ENCODE results near the gene ELAVL2.

The ELAVL2 gene

DNA sequence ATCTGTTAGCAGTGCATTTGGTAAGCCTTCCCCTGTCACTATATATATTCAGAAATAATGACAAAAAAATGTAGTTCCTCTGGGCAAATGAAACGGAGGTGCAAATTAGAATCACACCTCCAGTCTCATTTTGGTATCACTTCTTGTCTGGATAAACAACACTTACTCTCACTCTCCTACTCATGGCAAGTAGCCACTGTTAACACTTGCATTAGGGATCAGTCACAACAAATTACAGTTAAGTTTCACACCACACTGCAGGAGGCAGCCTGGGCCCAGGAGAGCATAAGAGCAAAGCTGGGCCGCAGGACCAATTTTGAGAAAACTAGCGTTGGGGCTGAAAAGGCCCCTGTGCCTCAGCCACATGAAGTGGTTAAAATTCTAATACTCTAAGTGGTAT lies 161.0 kb downstream of the ELAVL2 start:
- no peak overlapping the region for H4K8ac ChIP-seq (ENCODE audit: low read depth, low read length)
- no peak overlapping the region for H2BK120ac ChIP-seq (ENCODE audit: insufficient read depth, low read length, poor library complexity)
- no peaks in the 10 kb centered on the region for H3K79me2 ChIP-seq (ENCODE audit: control insufficient read depth, insufficient read depth, low read length, poor library complexity)
- H3K9ac ChIP-seq (ENCODE audit: low read length): no peak overlapping the region
- H3K79me1 ChIP-seq (ENCODE audit: low read length): no peaks in the 10 kb centered on the region
- no peak overlapping the region for H3K23ac ChIP-seq (ENCODE audit: low read length)
- DNase-seq: no peak
- H2BK5ac ChIP-seq (ENCODE audit: low read depth, low read length, poor library complexity): no peak overlapping the region
- H3K4me1 ChIP-seq (ENCODE audit: control insufficient read depth in 1 of 2, insufficient read depth in 2 of 2, low read length in 2 of 2): no peaks in the 10 kb centered on the region
- WGBS (ENCODE audit: extremely low coverage, insufficient coverage, insufficient read length): no CpG with 5 or more reads among the region's 3 CpGs
- no peak overlapping the region for H2AFZ ChIP-seq (ENCODE audit: insufficient read depth, low read length, poor library complexity)
- H3K27ac ChIP-seq (ENCODE audit: low read depth, low read length): no peak overlapping the region
- no peaks in the 10 kb centered on the region for H3K9me3 ChIP-seq (ENCODE audit: insufficient read depth, low read depth, low read length)
- no peak overlapping the region for H3K4ac ChIP-seq (ENCODE audit: low read depth, low read length)
- no peak overlapping the region for H4K91ac ChIP-seq (ENCODE audit: low read depth, low read length)
- no peak overlapping the region for H3K4me2 ChIP-seq (ENCODE audit: low read length)
- no peak overlapping the region for H2BK12ac ChIP-seq (ENCODE audit: low read length)
- no peak overlapping the region for H3K4me3 ChIP-seq (ENCODE audit: low read depth, low read length)
- no peak overlapping the region for H3K14ac ChIP-seq (ENCODE audit: low read length)
- no peak overlapping the region for H4K12ac ChIP-seq (ENCODE audit: low read depth, low read length)
- peaks cover 0 to 12% of the 10 kb centered on the region in 2 experiments for H3K36me3 ChIP-seq (ENCODE audit: control insufficient read depth in 1 of 2, insufficient read depth in 2 of 2, low read length in 2 of 2)
- H3K18ac ChIP-seq (ENCODE audit: low read length): no peak overlapping the region
- H2AK5ac ChIP-seq (ENCODE audit: low read length): no peak overlapping the region
- H3K27me3 ChIP-seq (ENCODE audit: insufficient read depth, low read length): no peaks in the 10 kb centered on the region

GRCh38 chr9:23663946-23664345 lies 162.1 kb downstream of the ELAVL2 start:
- no peaks in the 10 kb centered on the region for H3K4me1 ChIP-seq (ENCODE audit: control insufficient read depth in 1 of 2, insufficient read depth in 2 of 2, low read length in 2 of 2)
- no peak overlapping the region for H3K4me3 ChIP-seq (ENCODE audit: low read depth, low read length)
- DNase-seq: no peak
- no peak overlapping the region for H3K4ac ChIP-seq (ENCODE audit: low read depth, low read length)
- H3K23ac ChIP-seq (ENCODE audit: low read length): no peak overlapping the region
- no peak overlapping the region for H3K9ac ChIP-seq (ENCODE audit: low read length)
- no peak overlapping the region for H3K4me2 ChIP-seq (ENCODE audit: low read length)
- H3K27me3 ChIP-seq (ENCODE audit: insufficient read depth, low read length): no peaks in the 10 kb centered on the region
- H3K18ac ChIP-seq (ENCODE audit: low read length): no peak overlapping the region
- no peak overlapping the region for H4K91ac ChIP-seq (ENCODE audit: low read depth, low read length)
- no peak overlapping the region for H2AK5ac ChIP-seq (ENCODE audit: low read length)
- no peak overlapping the region for H2AFZ ChIP-seq (ENCODE audit: insufficient read depth, low read length, poor library complexity)
- no peak overlapping the region for H3K14ac ChIP-seq (ENCODE audit: low read length)
- no peaks in the 10 kb centered on the region for H3K9me3 ChIP-seq (ENCODE audit: insufficient read depth, low read depth, low read length)
- H2BK120ac ChIP-seq (ENCODE audit: insufficient read depth, low read length, poor library complexity): no peak overlapping the region
- no peak overlapping the region for H2BK5ac ChIP-seq (ENCODE audit: low read depth, low read length, poor library complexity)
- no peak overlapping the region for H4K12ac ChIP-seq (ENCODE audit: low read depth, low read length)
- no peaks in the 10 kb centered on the region for H3K79me1 ChIP-seq (ENCODE audit: low read length)
- H4K8ac ChIP-seq (ENCODE audit: low read depth, low read length): no peak overlapping the region
- H3K36me3 ChIP-seq (ENCODE audit: control insufficient read depth in 1 of 2, insufficient read depth in 2 of 2, low read length in 2 of 2): peaks cover 0 to 9% of the 10 kb centered on the region in 2 experiments
- H3K79me2 ChIP-seq (ENCODE audit: control insufficient read depth, insufficient read depth, low read length, poor library complexity): no peaks in the 10 kb centered on the region
- H2BK12ac ChIP-seq (ENCODE audit: low read length): no peak overlapping the region
- H3K27ac ChIP-seq (ENCODE audit: low read depth, low read length): no peak overlapping the region

DNA sequence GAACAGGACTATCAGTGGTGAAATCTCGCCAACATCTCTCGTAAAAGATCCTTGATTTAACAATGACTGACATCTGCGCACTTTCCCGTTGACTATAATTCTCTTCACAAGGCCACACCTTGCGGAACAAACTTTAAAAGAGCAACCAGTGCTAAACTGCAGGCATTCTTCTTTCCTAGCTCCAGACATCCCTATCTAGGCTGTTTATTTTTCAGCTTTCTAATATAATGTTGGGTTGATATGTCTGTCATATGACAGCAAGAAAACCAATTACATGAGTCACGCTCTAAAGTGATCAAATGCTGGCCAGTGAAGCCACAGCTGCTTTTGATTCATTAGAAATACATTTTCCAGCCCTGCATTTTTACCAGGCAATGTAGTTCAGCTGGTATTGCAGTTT lies 162.5 kb downstream of the ELAVL2 start:
- no peak overlapping the region for H3K9ac ChIP-seq (ENCODE audit: low read length)
- no peak overlapping the region for H3K23ac ChIP-seq (ENCODE audit: low read length)
- no peak overlapping the region for H3K4ac ChIP-seq (ENCODE audit: low read depth, low read length)
- no CpG with 5 or more reads among the region's 6 CpGs for WGBS (ENCODE audit: extremely low coverage, insufficient coverage, insufficient read length)
- H3K79me2 ChIP-seq (ENCODE audit: control insufficient read depth, insufficient read depth, low read length, poor library complexity): no peaks in the 10 kb centered on the region
- no peak overlapping the region for H2BK12ac ChIP-seq (ENCODE audit: low read length)
- H4K12ac ChIP-seq (ENCODE audit: low read depth, low read length): no peak overlapping the region
- no peaks in the 10 kb centered on the region for H3K27me3 ChIP-seq (ENCODE audit: insufficient read depth, low read length)
- H4K91ac ChIP-seq (ENCODE audit: low read depth, low read length): no peak overlapping the region
- H3K9me3 ChIP-seq (ENCODE audit: insufficient read depth, low read depth, low read length): no peaks in the 10 kb centered on the region
- DNase-seq: no peak
- no peak overlapping the region for H3K27ac ChIP-seq (ENCODE audit: low read depth, low read length)
- no peak overlapping the region for H2AK5ac ChIP-seq (ENCODE audit: low read length)
- no peak overlapping the region for H3K14ac ChIP-seq (ENCODE audit: low read length)
- no peaks in the 10 kb centered on the region for H3K4me1 ChIP-seq (ENCODE audit: control insufficient read depth in 1 of 2, insufficient read depth in 2 of 2, low read length in 2 of 2)
- H3K79me1 ChIP-seq (ENCODE audit: low read length): no peaks in the 10 kb centered on the region
- H2BK120ac ChIP-seq (ENCODE audit: insufficient read depth, low read length, poor library complexity): no peak overlapping the region
- no peak overlapping the region for H3K18ac ChIP-seq (ENCODE audit: low read length)
- H2BK5ac ChIP-seq (ENCODE audit: low read depth, low read length, poor library complexity): no peak overlapping the region
- H2AFZ ChIP-seq (ENCODE audit: insufficient read depth, low read length, poor library complexity): no peak overlapping the region
- no peak overlapping the region for H3K4me3 ChIP-seq (ENCODE audit: low read depth, low read length)
- H4K8ac ChIP-seq (ENCODE audit: low read depth, low read length): no peak overlapping the region
- no peak overlapping the region for H3K4me2 ChIP-seq (ENCODE audit: low read length)
- peaks cover 0 to 11% of the 10 kb centered on the region in 2 experiments for H3K36me3 ChIP-seq (ENCODE audit: control insufficient read depth in 1 of 2, insufficient read depth in 2 of 2, low read length in 2 of 2)

GRCh38 chr9:23663125-23663524 lies 162.9 kb downstream of the ELAVL2 start:
- Histone ChIP-seq H3K4me3 (ENCODE audit: low read depth, low read length) (no peak overlapping the region), H3K14ac (ENCODE audit: low read length) (no peak overlapping the region), H3K4ac (ENCODE audit: low read depth, low read length) (no peak overlapping the region), H3K79me2 (ENCODE audit: control insufficient read depth, insufficient read depth, low read length, poor library complexity) (no peaks in the 10 kb centered on the region), H3K23ac (ENCODE audit: low read length) (no peak overlapping the region), H2AFZ (ENCODE audit: insufficient read depth, low read length, poor library complexity) (no peak overlapping the region), H3K9me3 (ENCODE audit: insufficient read depth, low read depth, low read length) (no peaks in the 10 kb centered on the region), H3K4me1 (ENCODE audit: control insufficient read depth in 1 of 2, insufficient read depth in 2 of 2, low read length in 2 of 2) (no peaks in the 10 kb centered on the region), H3K27me3 (ENCODE audit: insufficient read depth, low read length) (no peaks in the 10 kb centered on the region), H3K18ac (ENCODE audit: low read length) (no peak overlapping the region), H2BK120ac (ENCODE audit: insufficient read depth, low read length, poor library complexity) (no peak overlapping the region), H4K8ac (ENCODE audit: low read depth, low read length) (no peak overlapping the region), H3K36me3 (ENCODE audit: control insufficient read depth in 1 of 2, insufficient read depth in 2 of 2, low read length in 2 of 2) (peaks cover 0 to 11% of the 10 kb centered on the region in 2 experiments), H3K27ac (ENCODE audit: low read depth, low read length) (no peak overlapping the region), H2BK5ac (ENCODE audit: low read depth, low read length, poor library complexity) (no peak overlapping the region), H4K91ac (ENCODE audit: low read depth, low read length) (no peak overlapping the region), H2AK5ac (ENCODE audit: low read length) (no peak overlapping the region), H3K4me2 (ENCODE audit: low read length) (no peak overlapping the region), H4K12ac (ENCODE audit: low read depth, low read length) (no peak overlapping the region), H3K9ac (ENCODE audit: low read length) (no peak overlapping the region), H2BK12ac (ENCODE audit: low read length) (no peak overlapping the region), H3K79me1 (ENCODE audit: low read length) (no peaks in the 10 kb centered on the region)
- WGBS (ENCODE audit: extremely low coverage, insufficient coverage, insufficient read length): no CpG with 5 or more reads among the region's 2 CpGs
- no peak for DNase-seq
